ENCODE results near the gene SMC6. TPM values are rescaled to one million over a fixed set of nuclear protein-coding genes. Genes with fewer than 3 reads are reported as not detected.

SMC6 gene
- polyA plus RNA-seq, 1 donor = 40.3 TPM

- DNase-seq = no peak
Measured at GRCh38 chr2:17763641-17764333, 10.2 kb upstream of the SMC6 start.

GRCh38 chr2:17762451-17762850 is 8.8 kb upstream of the SMC6 start:
- no peak for DNase-seq

GRCh38 chr2:17759805-17760204 is 6.2 kb upstream of the SMC6 start:
- no peak for DNase-seq

GRCh38 chr2:17758118-17758517 is 4.5 kb upstream of the SMC6 start:
- DNase-seq = no peak

- no peak for DNase-seq
Measured at GRCh38 chr2:17757321-17757720, 3.7 kb upstream of the SMC6 start.

GRCh38 chr2:17756668-17757067 is 3.1 kb upstream of the SMC6 start:
- no peak for DNase-seq

- DNase-seq = no peak
Measured at GRCh38 chr2:17754773-17755425, 1.3 kb upstream of the SMC6 start.

GRCh38 chr2:17752892-17753802 is 463 bp downstream of the SMC6 start:
- no peak for DNase-seq

- DNase-seq = no peak
Measured at GRCh38 chr2:17752246-17752645, 1.4 kb downstream of the SMC6 start.

- DNase-seq = no peak
Measured at GRCh38 chr2:17749753-17750438, 3.7 kb downstream of the SMC6 start.

- DNase-seq = no peak
Measured at GRCh38 chr2:17748745-17749144, 4.9 kb downstream of the SMC6 start.

GRCh38 chr2:17747684-17748452 is 5.7 kb downstream of the SMC6 start:
- no peak for DNase-seq

- DNase-seq = no peak
Measured at GRCh38 chr2:17740203-17740602, 13.4 kb downstream of the SMC6 start.

GRCh38 chr2:17736989-17737388 is 16.6 kb downstream of the SMC6 start:
- no peak for DNase-seq

GRCh38 chr2:17735864-17736263 is 17.7 kb downstream of the SMC6 start:
- DNase-seq = no peak

GRCh38 chr2:17733599-17733998 is 20.0 kb downstream of the SMC6 start:
- no peak for DNase-seq

GRCh38 chr2:17729880-17730279 is 23.7 kb downstream of the SMC6 start:
- no peak for DNase-seq

- no peak for DNase-seq
Measured at GRCh38 chr2:17728210-17728609, 25.4 kb downstream of the SMC6 start.

- no peak for DNase-seq
Measured at GRCh38 chr2:17719562-17720371, 33.8 kb downstream of the SMC6 start.

GRCh38 chr2:17718689-17719088 is 34.9 kb downstream of the SMC6 start:
- no peak for DNase-seq

GRCh38 chr2:17717666-17718065 is 35.9 kb downstream of the SMC6 start:
- DNase-seq = no peak
